Measurements from ENCODE around the gene MAF. TPM values are rescaled to one million over a fixed set of nuclear protein-coding genes. Genes with fewer than 3 reads are reported as not detected.

Gene MAF
- total RNA-seq, 1 experiment from 2014 or later: 4.9 TPM

GRCh38 chr16:79547085-79547484 is 53.5 kb downstream of the MAF start:
- Histone ChIP-seq H3K56ac (ENCODE audit: insufficient read length, low read depth, low read length) (no peak overlapping the region), H4K20me1 (ENCODE audit: control insufficient read depth, insufficient read depth, insufficient read length) (no peaks in the 10 kb centered on the region), H3K79me2 (ENCODE audit: insufficient read depth, low read length) (no peaks in the 10 kb centered on the region), H2BK5ac (ENCODE audit: insufficient read length, low read length) (no peak overlapping the region), H3K18ac (ENCODE audit: insufficient read length, low read depth, low read length) (no peak overlapping the region), H3K4me2 (ENCODE audit: insufficient read depth, insufficient read length, low read length) (no peak overlapping the region), H2BK20ac (ENCODE audit: low read depth, low read length, poor library complexity, severe bottlenecking) (no peak overlapping the region), H3K9me3 (ENCODE audit: control insufficient read depth, low read depth, low read length) (no peaks in the 10 kb centered on the region), H2AK5ac (ENCODE audit: insufficient read length, low read length) (no peak overlapping the region), H4K5ac (ENCODE audit: insufficient read length, low read depth, low read length) (no peak overlapping the region), H3K14ac (ENCODE audit: insufficient read depth, low read length) (no peak overlapping the region), H4K91ac (ENCODE audit: insufficient read length, low read depth, low read length) (no peak overlapping the region), H2BK15ac (ENCODE audit: low read depth, low read length) (no peak overlapping the region), H3K4me1 (ENCODE audit: insufficient read depth, low read length) (peaks cover 5% of the 10 kb centered on the region; the same call in 1 of the 2 replicates), H2BK12ac (ENCODE audit: insufficient read length, low read depth, low read length) (no peak overlapping the region), H3K79me1 (ENCODE audit: insufficient read depth, low read depth, low read length, poor library complexity, severe bottlenecking) (no peaks in the 10 kb centered on the region), H2AFZ (ENCODE audit: low read length) (no peak overlapping the region), H3K23ac (ENCODE audit: insufficient read length, low read depth, low read length) (no peak overlapping the region), H3K9ac (ENCODE audit: extremely low read depth, insufficient read length, low read length) (no peak overlapping the region), H3T11ph (ENCODE audit: low read length) (no peak overlapping the region), H4K8ac (replicated peaks; ENCODE audit: insufficient read length, low read depth, low read length) (no peak overlapping the region), H3K23me2 (ENCODE audit: insufficient read length, low read depth, low read length, poor library complexity, severe bottlenecking) (no peaks in the 10 kb centered on the region), H3K4ac (ENCODE audit: low read depth, low read length) (no peak overlapping the region), H3K27me3 (ENCODE audit: insufficient read depth, low read length) (no peaks in the 10 kb centered on the region), H2BK120ac (ENCODE audit: low read depth, low read length, poor library complexity, severe bottlenecking) (no peak overlapping the region), H3K27ac (ENCODE audit: insufficient read length, low read depth, low read length) (no peak overlapping the region)
- TF ChIP-seq CTCF (conservative IDR thresholded peaks at IDR 0.05): no peak
- Mint-ChIP-seq H3K4me3 (no peak overlapping the region), H3K27me3 (ENCODE audit: low read depth) (peaks cover 4% of the 10 kb centered on the region; the same call in 1 of the 2 replicates), H3K36me3 (ENCODE audit: insufficient read depth in 1 of 3, low read depth in 3 of 3) (no peaks in the 10 kb centered on the region), H3K27ac (no peak overlapping the region), H3K9me3 (peaks cover 0 to 2% of the 10 kb centered on the region in 2 experiments; a peak in 1 of 5 replicates), H3K4me1 (peaks cover 12% of the 10 kb centered on the region in 2 experiments)
- DNase-seq: no peak
- WGBS (ENCODE audit: extremely low coverage, insufficient read length, low lambda C conversion rate): 100% methylated on average over 3 of the region's 6 CpGs
